K562 (cell line): ENCODE measurements around the gene SELENOI. TPM values are rescaled to one million over a fixed set of nuclear protein-coding genes. Genes with fewer than 3 reads are reported as not detected.
A peak's percentile ranks its signal among the peaks of the same experiment; 100 is the strongest.

Experiments
- CEBPG ChIP-seq, 3 experiments: fragments of 200-800 bp in 1 of 3; sonication (Bioruptor generic) in 1 of 3; sonication (generic) in 1 of 3; formaldehyde crosslinking in 1 of 3; IDR thresholded peaks in 2 of 3; conservative IDR thresholded peaks in 1 of 3; 2 replicates each; pipeline versions ENCODE4 v1.6.1 to v1.8.0; 2016 to 2022; ENCODE audit warnings: missing compliant biosample characterization in 2 of 3, missing genetic modification characterization in 2 of 3, mild to moderate bottlenecking in 1 of 3, missing genetic modification reagents in 1 of 3
- CLOCK ChIP-seq: fragments of 250-450 bp; sonication (Bioruptor Pico); IDR thresholded peaks from 2 replicates; pipeline ENCODE4 v1.4.0; 2020; ENCODE audit warnings: mild to moderate bottlenecking, moderate library complexity, borderline replicate concordance
- GTF3C2 ChIP-seq: IDR thresholded peaks from 3 replicates; pipeline ENCODE4 v1.6.1; 2011; ENCODE audit warnings: borderline replicate concordance, mild to moderate bottlenecking, moderate library complexity; ENCODE audit not compliant: insufficient read length; ENCODE audit errors: extremely low read depth
- LEF1 ChIP-seq: fragments of 450-650 bp; IDR thresholded peaks from 2 replicates; pipeline ENCODE4 v1.6.1; 2016; ENCODE audit warnings: mild to moderate bottlenecking
- MAFG ChIP-seq: fragments of 450-650 bp; conservative IDR thresholded peaks from 2 replicates; pipeline ENCODE4 v1.6.1; 2016; ENCODE audit warnings: missing genetic modification characterization, missing compliant biosample characterization
- POLR2G ChIP-seq: fragments of 200-400 bp; formaldehyde crosslinking; IDR thresholded peaks from 2 replicates; pipeline ENCODE4 v1.6.1; 2017; ENCODE audit warnings: low read depth, mild to moderate bottlenecking, antibody characterized with exemption, low read length, moderate library complexity
- REST ChIP-seq, 2 experiments: fragments of 450-650 bp; formaldehyde crosslinking in 1 of 2; IDR thresholded peaks; 2 replicates each; pipeline versions ENCODE4 v1.4.0 to v1.6.1; 2014 to 2020; ENCODE audit warnings: mild to moderate bottlenecking in 2 of 2, borderline replicate concordance in 1 of 2, low read depth in 1 of 2
- SIN3A ChIP-seq, 2 experiments: fragments of 150-350 bp in 1 of 2; IDR thresholded peaks; 2 replicates each; pipeline ENCODE4 v1.6.1; 2011 to 2016; ENCODE audit warnings: borderline replicate concordance in 2 of 2, low read depth in 2 of 2, low read length in 2 of 2, mild to moderate bottlenecking in 2 of 2, moderate library complexity in 2 of 2; ENCODE audit not compliant: control insufficient read depth in 1 of 2
- ZFPM2 ChIP-seq: fragments of 250-450 bp; sonication (Bioruptor Pico); IDR thresholded peaks from 2 replicates; pipeline ENCODE4 v1.5.1; 2022; ENCODE audit warnings: mild to moderate bottlenecking
- ZNF282 ChIP-seq: sonication (generic); formaldehyde crosslinking; IDR thresholded peaks from 2 replicates; pipeline ENCODE4 v1.8.1; 2023; ENCODE audit warnings: missing genetic modification reagents
- polyA plus RNA-seq, 8 experiments: library from polyadenylated mRNA; depleted of rRNA in 4 of 8; stranded (reverse) in 5 of 8; unstranded in 3 of 8; fragments of >200 nt; fragmentation: Nextera tagmentation in 2 of 8; fragmentation: Illumina TruSeq in 1 of 8; extraction: Ambion mirVana in 2 of 8; extraction: Trizol in 1 of 8; gene quantifications; 2 replicates each; pipeline versions ENCODE4 v1.2.1 to v1.2.3, GENCODE V29; 2011 to 2014; ENCODE audit warnings: inconsistent platforms in 1 of 8, missing spikeins in 1 of 8
- total RNA-seq, 7 experiments: library from RNA; depleted of rRNA in 6 of 7; stranded (reverse); fragments of >200 nt in 6 of 7; fragmentation: Illumina TruSeq in 2 of 7; extraction: Trizol in 2 of 7; gene quantifications; 2 replicates each; pipeline versions ENCODE4 v1.2.1 to v1.2.3, GENCODE V29; 2011 to 2021; ENCODE audit warnings: low replicate concordance in 1 of 7

Gene SELENOI
- total and polyA plus RNA-seq, 9 of the 15 experiments (the other 6 are each of a cell fraction or from before 2014, with no cell fraction given): 9.6 to 46.9 (median 24.4) TPM

GRCh38 chr2:26345545-26346453, at the start of gene SELENOI (continued):
- peak in 1 of 2 experiments; percentile 47; a peak in 1 of 4 replicates for TF ChIP-seq SIN3A (IDR thresholded peaks at IDR 0.05; ENCODE audit: borderline replicate concordance in 2 of 2, control insufficient read depth in 1 of 2, low read depth in 2 of 2, low read length in 2 of 2)
- no peak for TF ChIP-seq MAFG (tag)
- TF ChIP-seq GTF3C2: no peak
- TF ChIP-seq REST (IDR thresholded peaks at IDR 0.05; ENCODE audit: borderline replicate concordance): no peak
- no peak for TF ChIP-seq REST (CRISPR knock-in tag; IDR thresholded peaks at IDR 0.05; ENCODE audit: low read depth)
- no peak for TF ChIP-seq CLOCK
- no peak for TF ChIP-seq ZNF282
- TF ChIP-seq LEF1: no peak
- TF ChIP-seq ZFPM2: no peak
- TF ChIP-seq POLR2G: peak; percentile 90
- TF ChIP-seq CEBPG (CRISPR knock-in tag; IDR thresholded peaks at IDR 0.05): 0 out of 2 replicates have a peak, but pooled peaks have one; percentile 30
- no peak for TF ChIP-seq CEBPG (tag; conservative IDR thresholded peaks at IDR 0.05 in 1 of 2, IDR thresholded peaks at IDR 0.05 in 1 of 2)
